Keratinocyte (primary cell): ENCODE results near the gene METTL9. TPM values are rescaled to one million over a fixed set of nuclear protein-coding genes. Genes with fewer than 3 reads are reported as not detected.
"Not testable (repeated sequence)": the region's sequence is repeated elsewhere in the genome, so short reads cannot be mapped to it uniquely, and the experiment has no call there.

Experiments
- DNase-seq: peaks from one replicate; pipeline ENCODE4 v3.0.0-alpha.2; 2011; ENCODE audit warnings: low read depth, missing footprints, low spot score
- FAIRE-seq: peaks from 2 replicates; lab custom pipeline; 2011; peaks lifted over from hg19 to GRCh38; lab: Jason Lieb, UNC
- H2AFZ ChIP-seq: 2 replicates; pipeline ENCODE4 v1.6.0; 2012; ENCODE audit warnings: low read length, control low read depth, inconsistent platforms; ENCODE audit not compliant: control insufficient read depth
- H3K27ac ChIP-seq: 2 replicates; pipeline ENCODE4 v1.5.1; 2011; ENCODE audit warnings: low read length; ENCODE audit not compliant: control insufficient read depth, insufficient read depth
- H3K27me3 ChIP-seq: 3 replicates; pipeline ENCODE4 v1.6.0; 2011; ENCODE audit warnings: low read length; ENCODE audit not compliant: control insufficient read depth, insufficient read depth; ENCODE audit errors: extremely low read depth
- H3K36me3 ChIP-seq, 2 experiments: 2 replicates in 1 of 2; 3 replicates in 1 of 2; pipeline ENCODE4 v1.5.1; 2011; ENCODE audit warnings: low read length in 2 of 2, mild to moderate bottlenecking in 1 of 2; ENCODE audit not compliant: control insufficient read depth in 2 of 2, insufficient read depth in 2 of 2; ENCODE audit errors: extremely low read depth in 1 of 2
- H3K4me1 ChIP-seq: 3 replicates; pipeline ENCODE4 v1.5.1; 2011; ENCODE audit warnings: low read length; ENCODE audit not compliant: control insufficient read depth, insufficient read depth; ENCODE audit errors: extremely low read depth
- H3K4me2 ChIP-seq: 3 replicates; pipeline ENCODE4 v1.6.0; 2011; ENCODE audit warnings: low read depth, low read length; ENCODE audit not compliant: control insufficient read depth, insufficient read depth; ENCODE audit errors: extremely low read depth
- H3K4me3 ChIP-seq, 3 experiments: fragments of 200-600 bp in 1 of 3; sonication (generic) in 1 of 3; 2 replicates in 2 of 3; 3 replicates in 1 of 3; pipeline ENCODE4 v1.5.1; 2011 to 2016; ENCODE audit warnings: low read length in 3 of 3, mild to moderate bottlenecking in 3 of 3, control low read depth in 2 of 3, inconsistent platforms in 1 of 3, low read depth in 1 of 3, mixed read lengths in 1 of 3, mixed run types in 1 of 3, moderate library complexity in 1 of 3; ENCODE audit not compliant: control insufficient read depth in 2 of 3, insufficient read depth in 2 of 3; ENCODE audit errors: extremely low read depth in 1 of 3
- H3K79me2 ChIP-seq: 2 replicates; pipeline ENCODE4 v1.6.0; 2012; ENCODE audit warnings: low read length; ENCODE audit not compliant: control insufficient read depth, insufficient read depth
- H3K9ac ChIP-seq: 3 replicates; pipeline ENCODE4 v1.6.0; 2011; ENCODE audit warnings: low read length; ENCODE audit not compliant: control insufficient read depth, insufficient read depth; ENCODE audit errors: extremely low read depth
- H3K9me1 ChIP-seq: 3 replicates; pipeline ENCODE4 v1.6.0; 2011; ENCODE audit warnings: low read length; ENCODE audit not compliant: control insufficient read depth, insufficient read depth; ENCODE audit errors: extremely low read depth
- H3K9me3 ChIP-seq: 2 replicates; pipeline ENCODE4 v1.5.1; 2012; ENCODE audit warnings: low read depth, low read length; ENCODE audit not compliant: control insufficient read depth
- H4K20me1 ChIP-seq: 3 replicates; pipeline ENCODE4 v1.6.0; 2011; ENCODE audit warnings: low read length; ENCODE audit not compliant: control insufficient read depth, insufficient read depth; ENCODE audit errors: extremely low read depth
- EZH2 ChIP-seq: IDR thresholded peaks from one replicate; pipeline ENCODE4 v1.6.1; 2012; ENCODE audit warnings: inconsistent platforms, mild to moderate bottlenecking, low read length, moderate library complexity
- dilution Hi-C: fragments of 300-500 bp; cut with MboI; formaldehyde crosslinking; loops from one replicate; pipeline ENCODE4 v1.7.0; 2020; ENCODE audit warnings: low sequenced_read_pairs; ENCODE audit not compliant: extremely low pct_ligation_motif_present
- polyA plus RNA-seq, 5 experiments: library from polyadenylated mRNA; depleted of rRNA in 3 of 5; stranded (reverse) in 3 of 5; stranded (forward) in 1 of 5; unstranded in 1 of 5; fragments of >200 nt; gene quantifications; 1 replicate in 1 of 5; 2 replicates in 3 of 5; 3 replicates in 1 of 5; pipeline versions ENCODE4 v1.2.1 to v1.2.3, GENCODE V29; 2011 to 2012; ENCODE audit warnings: missing spikeins in 2 of 5, low read depth in 1 of 5, low replicate concordance in 1 of 5
- TF ChIP-seq, protein P1 (sequence below), 3 experiments: IDR thresholded peaks in 1 of 3; conservative IDR thresholded peaks in 1 of 3; optimal IDR thresholded peaks in 1 of 3; 2 replicates in 2 of 3; 3 replicates in 1 of 3; pipeline versions ENCODE3 to v1.5.1; 2011; ENCODE audit warnings: low read length in 3 of 3, mild to moderate bottlenecking in 3 of 3, moderate library complexity in 2 of 3, control low read depth in 1 of 3, inconsistent platforms in 1 of 3; ENCODE audit not compliant: insufficient read depth in 2 of 3; ENCODE audit errors: extremely low read depth in 1 of 3

METTL9 gene
- polyA plus RNA-seq, 1 donor (not counting 4 experiments of a cell fraction or from before 2014, with no cell fraction given), result 108 TPM

DNA sequence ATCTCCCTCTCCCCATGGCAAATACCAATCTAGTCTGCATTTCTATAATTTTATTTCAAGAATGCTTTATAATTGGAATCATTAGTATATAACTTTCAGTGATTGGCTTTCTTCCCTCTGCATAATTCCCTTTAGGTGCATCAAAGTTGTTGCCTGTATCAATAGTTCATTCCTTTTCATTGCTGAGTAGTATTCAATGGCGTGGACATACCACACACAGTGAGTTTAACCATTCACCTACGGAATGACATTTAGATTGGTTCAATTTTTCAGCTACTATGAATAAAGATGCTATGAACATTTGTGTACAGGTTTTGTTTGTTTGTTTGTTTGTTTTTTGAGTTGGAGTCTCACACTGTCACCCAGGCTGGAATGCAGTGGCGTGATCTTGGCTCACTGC, 74.1 kb downstream of the METTL9 start:
- H3K4me1 ChIP-seq, result no peaks in the 10 kb centered on the region
- H3K27me3 ChIP-seq, result no peaks in the 10 kb centered on the region
- H3K36me3 ChIP-seq, result no peaks in the 10 kb centered on the region
- TF ChIP-seq, protein P1, sequence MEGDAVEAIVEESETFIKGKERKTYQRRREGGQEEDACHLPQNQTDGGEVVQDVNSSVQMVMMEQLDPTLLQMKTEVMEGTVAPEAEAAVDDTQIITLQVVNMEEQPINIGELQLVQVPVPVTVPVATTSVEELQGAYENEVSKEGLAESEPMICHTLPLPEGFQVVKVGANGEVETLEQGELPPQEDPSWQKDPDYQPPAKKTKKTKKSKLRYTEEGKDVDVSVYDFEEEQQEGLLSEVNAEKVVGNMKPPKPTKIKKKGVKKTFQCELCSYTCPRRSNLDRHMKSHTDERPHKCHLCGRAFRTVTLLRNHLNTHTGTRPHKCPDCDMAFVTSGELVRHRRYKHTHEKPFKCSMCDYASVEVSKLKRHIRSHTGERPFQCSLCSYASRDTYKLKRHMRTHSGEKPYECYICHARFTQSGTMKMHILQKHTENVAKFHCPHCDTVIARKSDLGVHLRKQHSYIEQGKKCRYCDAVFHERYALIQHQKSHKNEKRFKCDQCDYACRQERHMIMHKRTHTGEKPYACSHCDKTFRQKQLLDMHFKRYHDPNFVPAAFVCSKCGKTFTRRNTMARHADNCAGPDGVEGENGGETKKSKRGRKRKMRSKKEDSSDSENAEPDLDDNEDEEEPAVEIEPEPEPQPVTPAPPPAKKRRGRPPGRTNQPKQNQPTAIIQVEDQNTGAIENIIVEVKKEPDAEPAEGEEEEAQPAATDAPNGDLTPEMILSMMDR (optimal IDR thresholded peaks at IDR 0.05 in 1 of 3, IDR thresholded peaks at IDR 0.05 in 1 of 3, conservative IDR thresholded peaks at IDR 0.05 in 1 of 3; ENCODE audit: extremely low read depth in 1 of 3, insufficient read depth in 2 of 3, low read length in 3 of 3), result no peak
- no peak for TF ChIP-seq EZH2
- H3K4me2 ChIP-seq, result no peak overlapping the region
- dilution Hi-C loops, result no loop called here
- no peak overlapping the region for H3K4me3 ChIP-seq
- no peak overlapping the region for H2AFZ ChIP-seq
- DNase-seq (no peak), FAIRE-seq (no peak)
- H3K27ac ChIP-seq, result no peak overlapping the region
- H4K20me1 ChIP-seq, result no peaks in the 10 kb centered on the region
- H3K9ac ChIP-seq, result no peak overlapping the region
- no peaks in the 10 kb centered on the region for H3K79me2 ChIP-seq
- H3K9me1 ChIP-seq, result no peaks in the 10 kb centered on the region
- H3K9me3 ChIP-seq, result no peaks in the 10 kb centered on the region

DNA sequence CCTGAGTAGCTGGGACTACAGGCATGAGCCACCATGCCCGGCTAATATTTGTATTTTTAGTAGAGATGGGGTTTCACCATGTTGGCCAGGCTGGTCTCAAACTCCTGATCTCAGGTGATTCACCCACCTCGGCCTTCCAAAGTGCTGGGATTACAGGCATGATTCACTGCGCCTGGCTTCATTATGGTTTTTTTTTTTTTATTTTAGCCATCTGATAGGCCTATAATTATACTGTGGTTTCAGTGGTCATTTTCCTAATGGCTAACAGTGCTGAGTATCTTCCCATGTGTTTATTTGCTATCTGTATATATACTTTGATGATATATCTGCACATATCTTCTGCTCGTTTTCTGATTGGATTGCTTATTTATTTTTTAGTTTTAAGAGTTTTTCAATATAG, 75.1 kb downstream of the METTL9 start:
- DNase-seq, H3K4me3 ChIP-seq, H3K27ac ChIP-seq, FAIRE-seq, dilution Hi-C loops, H4K20me1 ChIP-seq, H3K4me2 ChIP-seq, H3K36me3 ChIP-seq, H3K9me3 ChIP-seq, H3K4me1 ChIP-seq, H3K9me1 ChIP-seq, H3K79me2 ChIP-seq, H2AFZ ChIP-seq, H3K9ac ChIP-seq, H3K27me3 ChIP-seq: not testable (repeated sequence)

DNA sequence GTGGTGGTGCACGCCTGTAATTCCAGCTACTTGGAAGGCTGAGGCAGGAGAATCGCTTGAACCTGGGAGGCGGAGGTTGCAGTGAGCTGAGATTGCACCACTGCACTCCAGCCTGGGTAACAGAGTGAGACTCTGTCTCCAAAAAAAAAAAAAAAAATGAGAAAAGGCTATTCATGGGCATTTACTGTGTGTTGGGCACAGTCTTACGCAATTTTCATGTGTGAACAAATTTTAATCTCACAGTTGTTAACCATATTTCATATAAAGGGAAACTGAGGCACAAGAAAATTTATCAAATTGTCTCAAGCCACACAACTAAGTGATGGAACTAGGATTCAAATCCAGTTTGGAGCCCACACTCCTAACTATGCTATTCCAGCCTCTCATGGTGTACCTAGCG, 81.3 kb downstream of the METTL9 start:
- not testable (repeated sequence) for H3K4me1 ChIP-seq

More for the DNA sequence above, 81.3 kb downstream of the METTL9 start:
- H3K9ac ChIP-seq, H3K27me3 ChIP-seq, H3K9me1 ChIP-seq, H3K27ac ChIP-seq, H3K36me3 ChIP-seq, dilution Hi-C loops, H3K9me3 ChIP-seq, H2AFZ ChIP-seq, FAIRE-seq, H4K20me1 ChIP-seq, DNase-seq, H3K4me3 ChIP-seq, H3K79me2 ChIP-seq, H3K4me2 ChIP-seq: not testable (repeated sequence)
